ENCODE measurements around the gene GCM1.

The GCM1 gene

DNA sequence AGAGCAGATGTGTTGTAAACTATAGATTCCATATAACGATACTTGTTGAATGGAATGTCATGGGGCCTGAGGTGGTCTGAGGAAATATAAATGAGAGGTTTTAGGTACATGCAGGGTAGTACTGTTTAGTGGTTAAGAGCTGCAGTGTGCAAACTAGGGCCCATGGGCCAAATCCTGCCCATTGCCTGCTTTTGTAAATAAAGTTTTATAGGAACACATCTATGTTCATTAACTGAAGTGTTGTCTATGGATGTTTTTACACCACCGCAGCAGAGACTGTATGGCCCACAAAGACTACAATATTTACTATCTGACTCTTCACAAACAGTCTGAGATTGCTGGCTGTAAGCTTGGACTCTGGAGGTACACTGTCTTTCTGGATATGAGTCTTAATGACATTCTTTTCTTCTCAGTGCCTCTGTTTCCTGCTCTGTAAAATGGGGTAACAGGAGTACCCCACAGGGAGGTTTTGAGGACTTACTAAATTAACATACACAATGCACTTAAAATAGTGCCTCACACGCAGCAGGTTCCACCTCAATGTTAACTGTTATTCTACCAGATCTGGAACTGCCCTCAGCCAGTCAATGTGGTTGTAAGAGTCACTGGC lies 12.5 kb downstream of the GCM1 start:
- Mint-ChIP-seq H3K36me3 (ENCODE audit: insufficient read depth) (no peaks in the 10 kb centered on the region), H3K27ac (no peak overlapping the region), H3K4me3 (no peak overlapping the region), H3K4me1 (ENCODE audit: low read depth in 2 of 2) (no peaks in the 10 kb centered on the region), H3K27me3 (peaks cover 19 to 55% of the 10 kb centered on the region in 2 donors), H3K9me3 (no peaks in the 10 kb centered on the region)
- no peak for ATAC-seq (replicated peaks)
- DNase-seq, result no peak

DNA sequence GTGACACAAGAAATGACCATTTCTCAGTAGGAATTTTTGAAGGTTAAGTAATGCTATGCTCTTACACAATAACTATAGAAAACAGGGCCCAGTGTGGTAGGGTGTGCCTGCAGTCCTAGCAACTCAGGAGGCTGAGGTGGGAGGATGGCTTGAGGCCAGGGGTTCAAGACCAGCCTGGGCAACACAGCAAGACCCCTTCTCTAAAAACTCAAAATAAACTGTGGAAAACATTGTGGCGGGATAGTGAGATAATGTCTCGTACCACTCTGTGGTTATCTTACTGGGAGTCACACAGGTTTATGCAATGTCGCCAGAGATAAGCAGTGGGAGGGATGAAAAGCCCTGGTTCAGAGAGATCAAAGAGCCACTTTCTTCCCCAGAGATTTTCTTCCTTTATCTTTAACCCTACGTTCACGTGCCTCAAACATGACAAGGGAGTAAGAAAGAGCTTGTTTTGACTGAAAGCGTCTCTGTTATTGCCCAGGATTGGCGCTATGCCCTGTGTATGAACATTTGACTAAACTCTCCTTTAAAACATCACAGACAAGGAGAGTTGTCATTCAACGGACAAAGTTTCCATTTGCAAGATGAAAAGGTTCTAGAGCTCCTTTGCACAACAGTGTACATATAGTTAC lies 13.9 kb downstream of the GCM1 start:
- Mint-ChIP-seq H3K9me3 (no peaks in the 10 kb centered on the region), H3K27ac (no peak overlapping the region), H3K36me3 (ENCODE audit: insufficient read depth) (no peaks in the 10 kb centered on the region), H3K4me3 (no peak overlapping the region), H3K27me3 (peaks cover 20 to 56% of the 10 kb centered on the region in 2 donors), H3K4me1 (ENCODE audit: low read depth in 2 of 2) (no peaks in the 10 kb centered on the region)
- DNase-seq (no peak), ATAC-seq (replicated peaks) (no peak)

DNA sequence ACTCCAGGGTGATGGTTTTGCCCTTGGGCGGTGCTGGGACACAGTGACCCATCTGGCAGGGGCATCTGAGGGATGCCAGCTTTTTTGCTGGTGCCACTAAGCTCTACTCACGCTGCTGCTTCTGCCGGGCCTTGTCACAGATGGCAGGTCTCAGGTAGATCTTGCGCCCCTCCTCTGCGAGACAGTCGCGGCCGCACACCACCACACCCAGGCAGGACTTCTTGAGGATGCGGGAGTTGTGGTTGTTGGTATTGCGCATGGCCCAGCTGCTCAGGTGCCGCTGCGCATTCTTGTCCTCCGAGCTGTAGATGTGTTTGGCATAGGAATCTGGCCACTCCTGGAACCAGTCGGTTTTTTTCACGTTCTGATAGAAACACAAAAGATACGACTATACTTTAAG lies 14.7 kb downstream of the GCM1 start:
- no peaks in the 10 kb centered on the region for H3K4me1 Mint-ChIP-seq (ENCODE audit: low read depth in 2 of 2)
- H3K27me3 Mint-ChIP-seq, result peaks cover 20 to 56% of the 10 kb centered on the region in 2 donors
- H3K36me3 Mint-ChIP-seq (ENCODE audit: insufficient read depth), result no peaks in the 10 kb centered on the region
- no peak overlapping the region for H3K4me3 Mint-ChIP-seq
- ATAC-seq (replicated peaks) (no peak), DNase-seq (no peak)
- no peak overlapping the region for H3K27ac Mint-ChIP-seq
- H3K9me3 Mint-ChIP-seq, result no peaks in the 10 kb centered on the region

DNA sequence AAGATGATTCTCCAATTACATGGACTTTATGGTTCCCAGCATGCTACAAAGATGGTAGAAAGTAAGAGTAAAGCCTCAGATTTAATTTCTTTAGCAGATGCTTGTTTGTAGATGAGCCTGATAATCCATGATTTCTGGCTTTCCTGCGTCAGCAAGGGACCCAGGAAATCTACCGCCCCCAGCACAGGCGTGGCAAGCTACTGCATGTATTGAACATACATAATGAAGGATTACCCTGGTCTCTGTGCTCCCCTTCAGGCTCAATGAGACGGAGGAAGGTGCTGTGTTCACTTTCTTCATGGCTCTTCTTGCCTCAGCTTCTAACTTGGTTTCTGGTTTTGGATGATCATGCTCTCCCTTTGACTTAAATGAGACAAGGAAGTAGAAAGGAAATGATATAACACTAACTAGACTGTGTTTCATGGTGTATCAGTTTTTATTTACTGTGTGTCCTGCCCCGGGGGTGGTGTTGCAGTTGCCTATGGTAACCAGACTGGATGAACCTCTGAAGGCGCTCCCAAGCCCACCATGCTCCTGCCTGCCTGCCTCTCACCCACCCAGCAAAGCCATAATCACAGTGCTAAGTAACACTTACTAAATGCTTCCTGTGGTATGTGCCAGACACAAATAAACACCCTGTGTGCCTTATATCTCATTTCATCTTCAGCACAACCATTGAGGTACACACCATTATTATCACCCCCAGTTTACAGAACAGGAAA lies 17.9 kb downstream of the GCM1 start:
- Mint-ChIP-seq H3K27ac (peak overlapping the region in 1 of 2 donors; percentile 68), H3K4me3 (no peak overlapping the region), H3K27me3 (peaks cover 22 to 58% of the 10 kb centered on the region in 2 donors), H3K36me3 (ENCODE audit: insufficient read depth) (no peaks in the 10 kb centered on the region), H3K9me3 (no peaks in the 10 kb centered on the region), H3K4me1 (ENCODE audit: low read depth in 2 of 2) (no peaks in the 10 kb centered on the region)
- no peak for ATAC-seq (replicated peaks)
- no peak for DNase-seq

DNA sequence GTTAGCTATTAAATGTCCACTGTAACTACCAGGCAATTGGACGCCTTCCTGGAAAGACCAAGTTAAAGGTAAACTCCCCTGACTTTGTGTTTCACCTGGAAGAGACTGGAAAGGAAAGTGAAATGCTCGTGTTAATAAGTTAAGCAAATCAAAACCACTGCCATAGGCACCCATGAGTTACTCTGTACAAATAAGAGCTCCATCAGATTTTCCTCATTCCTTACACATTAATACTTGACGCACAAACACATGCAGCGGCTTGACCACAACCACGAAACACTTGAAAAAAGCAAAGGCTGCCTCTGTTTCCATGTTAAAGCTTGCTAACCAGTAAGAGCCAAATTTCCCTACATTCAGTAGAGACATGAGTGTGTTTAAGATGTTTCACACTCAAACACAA lies 19.8 kb downstream of the GCM1 start:
- Mint-ChIP-seq H3K27me3 (peaks cover 22 to 57% of the 10 kb centered on the region in 2 donors), H3K27ac (no peak overlapping the region), H3K36me3 (ENCODE audit: insufficient read depth) (no peaks in the 10 kb centered on the region), H3K9me3 (no peaks in the 10 kb centered on the region), H3K4me1 (ENCODE audit: low read depth in 2 of 2) (no peaks in the 10 kb centered on the region), H3K4me3 (no peak overlapping the region)
- ATAC-seq (replicated peaks), result no peak
- DNase-seq, result no peak

DNA sequence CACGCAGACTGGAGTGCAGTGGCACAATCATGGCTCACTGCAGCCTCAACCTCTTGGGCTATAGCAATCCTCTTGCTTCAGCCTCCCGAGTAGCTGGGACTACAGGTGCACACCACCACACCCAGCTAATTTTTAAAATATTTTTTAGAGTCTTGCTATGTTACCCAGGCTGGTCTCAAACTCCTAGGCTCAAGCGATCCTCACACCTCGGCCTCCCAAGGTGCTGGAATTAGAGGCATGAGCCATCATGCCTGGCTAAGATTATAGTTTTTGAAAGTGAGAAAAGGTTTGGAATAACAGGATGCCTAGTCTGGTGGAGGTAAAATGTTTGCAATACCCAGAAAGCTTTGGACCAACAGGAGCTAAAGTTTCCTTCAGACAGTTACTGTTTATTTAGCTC lies 23.4 kb downstream of the GCM1 start:
- H3K9me3 Mint-ChIP-seq, result no peaks in the 10 kb centered on the region
- H3K36me3 Mint-ChIP-seq (ENCODE audit: insufficient read depth), result no peaks in the 10 kb centered on the region
- H3K4me1 Mint-ChIP-seq (ENCODE audit: low read depth in 2 of 2), result no peaks in the 10 kb centered on the region
- ATAC-seq (replicated peaks), result no peak
- H3K4me3 Mint-ChIP-seq, result no peak overlapping the region
- H3K27me3 Mint-ChIP-seq, result peaks cover 29 to 50% of the 10 kb centered on the region in 2 donors
- no peak overlapping the region for H3K27ac Mint-ChIP-seq
- DNase-seq, result no peak

DNA sequence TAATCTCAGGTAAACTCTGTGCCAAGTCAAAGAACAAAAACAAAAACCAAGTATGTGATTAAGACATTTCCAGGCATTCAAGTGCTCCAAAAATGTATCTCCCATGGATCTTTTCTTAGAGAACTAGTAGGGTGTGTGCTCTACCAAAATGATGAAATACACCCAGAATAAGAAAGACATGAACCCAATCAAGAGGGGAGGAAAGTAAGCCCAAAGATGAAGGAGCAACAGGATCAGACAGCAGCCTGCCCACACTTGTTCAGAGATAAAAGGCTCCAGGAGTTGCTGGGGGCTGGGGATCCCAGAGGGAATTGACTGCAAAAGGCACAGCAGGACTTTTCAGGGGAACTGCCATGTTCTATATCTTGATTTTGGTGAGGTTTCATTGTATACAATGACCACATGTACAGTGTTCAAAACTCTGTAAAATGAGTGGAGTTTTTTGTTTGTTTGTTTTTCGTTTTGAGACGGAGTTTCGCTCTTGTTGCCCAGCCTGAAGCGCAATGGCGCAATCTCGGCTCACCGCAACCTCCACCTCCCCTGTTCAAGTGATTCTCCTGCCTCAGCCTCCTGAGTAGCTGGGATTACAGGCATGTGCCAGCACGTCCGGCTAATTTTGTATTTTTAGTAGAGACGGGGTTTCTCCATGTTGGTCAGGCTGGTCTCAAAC lies 24.4 kb downstream of the GCM1 start:
- H3K27ac Mint-ChIP-seq, result no peak overlapping the region
- H3K27me3 Mint-ChIP-seq, result peaks cover 34 to 59% of the 10 kb centered on the region in 2 donors
- ATAC-seq (replicated peaks) (no peak), DNase-seq (no peak)
- H3K4me1 Mint-ChIP-seq (ENCODE audit: low read depth in 2 of 2), result no peaks in the 10 kb centered on the region
- no peaks in the 10 kb centered on the region for H3K9me3 Mint-ChIP-seq
- no peaks in the 10 kb centered on the region for H3K36me3 Mint-ChIP-seq (ENCODE audit: insufficient read depth)
- no peak overlapping the region for H3K4me3 Mint-ChIP-seq

DNA sequence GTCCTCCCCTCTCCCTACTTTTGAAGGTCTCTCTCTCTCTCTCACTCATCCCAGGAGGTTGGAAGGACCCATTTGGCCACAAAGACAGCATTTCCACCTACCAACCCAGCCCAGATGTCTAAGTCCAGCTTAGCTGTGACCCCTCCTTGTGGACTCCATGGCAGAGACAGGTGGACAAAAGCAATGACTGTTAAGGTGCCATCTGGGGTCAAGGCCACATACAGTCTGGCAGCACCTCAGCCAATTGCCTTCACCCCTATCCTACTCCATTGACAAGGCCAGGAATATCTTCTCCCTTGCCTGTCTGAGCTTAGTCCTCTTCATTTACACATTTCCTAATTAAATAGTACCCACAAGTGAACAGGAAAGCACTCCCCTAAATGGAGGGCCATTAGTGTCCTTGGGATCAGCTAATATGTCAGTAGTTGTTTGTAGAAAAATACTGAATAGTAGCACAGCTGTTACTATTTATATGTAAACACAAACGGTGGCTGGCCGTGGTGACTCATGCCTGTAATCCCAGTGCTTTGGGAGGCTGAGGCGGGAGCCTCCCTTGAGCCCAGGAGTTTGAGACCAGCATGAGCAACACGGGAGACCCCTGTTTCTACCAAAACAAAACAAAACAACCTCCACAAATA lies 28.8 kb downstream of the GCM1 start:
- H3K9me3 Mint-ChIP-seq, result no peaks in the 10 kb centered on the region
- H3K36me3 Mint-ChIP-seq (ENCODE audit: insufficient read depth), result no peaks in the 10 kb centered on the region
- ATAC-seq (replicated peaks) (no peak), DNase-seq (no peak)
- no peak overlapping the region for H3K4me3 Mint-ChIP-seq
- H3K27me3 Mint-ChIP-seq, result peaks cover 18 to 35% of the 10 kb centered on the region in 2 donors
- no peaks in the 10 kb centered on the region for H3K4me1 Mint-ChIP-seq (ENCODE audit: low read depth in 2 of 2)
- H3K27ac Mint-ChIP-seq, result no peak overlapping the region

DNA sequence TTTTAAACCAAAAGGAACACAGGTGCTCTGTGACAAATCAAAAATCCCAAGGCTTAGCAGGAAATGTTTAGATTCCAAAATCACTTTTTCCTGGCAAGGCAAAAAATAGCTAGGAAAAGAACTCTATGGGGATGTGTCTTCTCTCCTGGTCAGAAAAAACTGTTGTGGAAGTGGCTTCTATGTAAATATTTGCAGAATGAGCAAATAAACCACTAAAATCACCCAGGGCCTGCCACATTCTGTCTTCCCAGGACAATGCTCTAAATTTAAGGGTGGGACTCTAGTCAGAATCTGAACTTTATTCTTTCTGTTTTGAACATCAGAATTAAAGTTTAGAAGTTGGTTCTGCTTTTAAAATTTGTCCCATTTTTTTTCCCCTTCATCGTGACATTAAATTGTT lies 29.3 kb downstream of the GCM1 start:
- H3K4me3 Mint-ChIP-seq, result no peak overlapping the region
- no peaks in the 10 kb centered on the region for H3K9me3 Mint-ChIP-seq
- no peak for DNase-seq

DNA sequence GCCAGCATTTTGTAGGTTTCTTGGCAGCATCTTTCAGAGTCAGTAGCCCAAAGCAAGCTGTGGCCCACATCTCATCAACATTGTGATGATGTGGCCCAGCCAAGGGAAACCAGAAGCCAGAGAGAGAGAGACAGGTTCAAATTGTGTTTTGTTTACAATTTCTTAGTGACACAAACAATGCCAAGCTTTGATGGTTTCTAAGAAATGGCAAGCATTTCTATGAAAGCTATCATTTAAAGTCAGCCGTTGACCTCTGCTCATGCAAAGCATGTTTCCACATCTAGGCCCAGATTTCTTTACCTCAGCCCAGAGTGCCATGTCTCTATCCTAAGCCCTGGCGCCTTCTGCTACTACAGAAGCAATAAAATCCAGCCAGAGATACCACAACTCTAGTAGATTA lies 32.9 kb downstream of the GCM1 start:
- Mint-ChIP-seq H3K27me3 (peaks cover 10 to 23% of the 10 kb centered on the region in 2 donors), H3K4me3 (no peak overlapping the region), H3K27ac (no peak overlapping the region), H3K9me3 (no peaks in the 10 kb centered on the region), H3K36me3 (ENCODE audit: insufficient read depth) (no peaks in the 10 kb centered on the region), H3K4me1 (ENCODE audit: low read depth in 2 of 2) (peaks cover 0 to 8% of the 10 kb centered on the region in 2 donors)
- DNase-seq, result no peak
- no peak for ATAC-seq (replicated peaks)

More for the DNA sequence above, 29.3 kb downstream of the GCM1 start:
- Mint-ChIP-seq H3K36me3 (ENCODE audit: insufficient read depth) (no peaks in the 10 kb centered on the region), H3K4me1 (ENCODE audit: low read depth in 2 of 2) (no peaks in the 10 kb centered on the region), H3K27me3 (peaks cover 18 to 30% of the 10 kb centered on the region in 2 donors), H3K27ac (no peak overlapping the region)
- ATAC-seq (replicated peaks), result no peak

DNA sequence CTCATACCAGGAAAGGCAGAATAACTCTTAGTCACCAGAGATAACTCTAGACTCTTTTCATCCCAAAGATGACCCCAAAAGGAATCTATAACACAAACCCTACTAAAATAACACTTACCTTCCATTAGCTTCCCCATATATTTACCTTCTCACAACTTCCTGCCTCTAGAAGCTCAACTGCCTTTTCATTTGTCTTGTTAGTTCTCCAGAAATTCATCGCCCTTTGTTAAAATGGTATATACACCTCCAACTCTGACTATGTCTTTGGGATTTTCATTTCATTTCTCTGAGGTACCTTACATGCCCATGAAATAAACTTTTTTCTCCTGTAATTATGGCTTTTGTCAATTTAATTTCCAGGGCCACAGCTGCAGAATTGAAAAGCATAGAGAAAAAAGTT lies 33.5 kb downstream of the GCM1 start:
- no peaks in the 10 kb centered on the region for H3K36me3 Mint-ChIP-seq (ENCODE audit: insufficient read depth)
- no peaks in the 10 kb centered on the region for H3K9me3 Mint-ChIP-seq
- DNase-seq, result no peak
- no peak overlapping the region for H3K4me3 Mint-ChIP-seq
- peaks cover 5 to 19% of the 10 kb centered on the region in 2 donors for H3K27me3 Mint-ChIP-seq
- no peak overlapping the region for H3K27ac Mint-ChIP-seq
- H3K4me1 Mint-ChIP-seq (ENCODE audit: low read depth in 2 of 2), result peaks cover 0 to 8% of the 10 kb centered on the region in 2 donors
- no peak for ATAC-seq (replicated peaks)

DNA sequence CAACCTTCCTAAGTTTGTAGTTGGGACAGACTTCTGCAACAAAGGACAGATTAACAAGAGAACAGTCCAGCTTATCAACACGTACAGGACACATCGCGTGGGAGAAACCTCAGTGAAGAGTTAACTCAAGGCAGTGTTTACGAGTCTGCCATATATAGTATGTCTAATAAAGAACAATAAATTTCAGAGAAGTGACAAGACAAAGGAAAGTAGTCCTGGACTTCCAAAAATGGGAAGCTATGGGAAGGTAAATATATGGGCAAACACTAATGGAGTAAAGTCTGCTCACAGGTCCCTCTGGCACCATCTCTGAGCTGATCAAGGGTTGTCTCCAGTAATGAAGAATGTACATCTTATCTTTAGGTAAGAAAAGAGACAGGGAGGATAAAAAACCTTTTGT lies 34.9 kb downstream of the GCM1 start:
- DNase-seq, result no peak
- H3K9me3 Mint-ChIP-seq, result no peaks in the 10 kb centered on the region
- H3K4me3 Mint-ChIP-seq, result no peak overlapping the region
- H3K4me1 Mint-ChIP-seq (ENCODE audit: low read depth in 2 of 2), result peaks cover 0 to 8% of the 10 kb centered on the region in 2 donors
- no peaks in the 10 kb centered on the region for H3K36me3 Mint-ChIP-seq (ENCODE audit: insufficient read depth)
- H3K27me3 Mint-ChIP-seq, result peaks cover 0 to 10% of the 10 kb centered on the region in 2 donors
- ATAC-seq (replicated peaks), result no peak
- no peak overlapping the region for H3K27ac Mint-ChIP-seq

DNA sequence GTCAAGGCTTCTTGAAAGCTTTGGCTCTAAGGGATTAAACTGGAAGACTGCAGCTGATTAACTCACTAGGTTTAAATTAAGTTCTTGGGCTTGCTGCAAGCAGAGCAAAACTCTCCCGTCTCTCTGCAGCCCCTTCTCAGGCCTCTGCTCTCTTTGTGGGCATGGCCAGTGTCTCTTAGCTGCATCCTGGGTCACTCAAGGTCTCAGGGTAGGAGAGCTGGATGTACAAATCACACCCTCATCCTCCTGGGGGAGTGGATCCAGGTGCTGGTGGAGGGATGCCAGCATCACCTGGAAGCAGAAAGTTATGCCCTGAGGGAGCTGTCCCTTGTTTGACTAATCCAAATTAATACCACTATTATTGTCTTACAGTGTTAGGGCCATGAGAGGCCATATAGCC lies 35.8 kb downstream of the GCM1 start:
- DNase-seq (no peak), ATAC-seq (replicated peaks) (no peak)
- no peak overlapping the region for H3K4me3 Mint-ChIP-seq
- no peaks in the 10 kb centered on the region for H3K9me3 Mint-ChIP-seq
- peaks cover 0 to 10% of the 10 kb centered on the region in 2 donors for H3K27me3 Mint-ChIP-seq
- H3K36me3 Mint-ChIP-seq (ENCODE audit: insufficient read depth), result no peaks in the 10 kb centered on the region
- peak overlapping the region in 1 of 2 donors; percentile 39 for H3K27ac Mint-ChIP-seq
- peaks cover 0 to 8% of the 10 kb centered on the region in 2 donors for H3K4me1 Mint-ChIP-seq (ENCODE audit: low read depth in 2 of 2)

Measured in effector memory CD8-positive, alpha-beta T cell (primary cell).